Activated T-cell treated with anti-CD3 and anti-CD28 coated beads, Interleukin-2, amount 50 U/mL, for 24 hours (primary cell): Measurements from ENCODE around the gene ARMC3.
A peak's percentile ranks its signal among the peaks of the same experiment; 100 is the strongest.

Source experiments
- DNase-seq: peaks from one replicate; pipeline ENCODE4 v3.0.0-alpha.2; 2020
- H3K27ac Mint-ChIP-seq: 2 replicates; pipeline ENCODE4 v1.8.0; 2020; ENCODE audit warnings: mild to moderate bottlenecking, mixed read lengths
- H3K27me3 Mint-ChIP-seq: 2 replicates; pipeline ENCODE4 v1.8.0; 2020; ENCODE audit warnings: mixed read lengths
- H3K36me3 Mint-ChIP-seq: 2 replicates; pipeline ENCODE4 v1.8.0; 2020; ENCODE audit warnings: low read depth, mixed read lengths
- H3K4me1 Mint-ChIP-seq: 2 replicates; pipeline ENCODE4 v1.8.0; 2020; ENCODE audit warnings: low read depth, mixed read lengths
- H3K4me3 Mint-ChIP-seq: 2 replicates; pipeline ENCODE4 v1.8.0; 2020; ENCODE audit warnings: mild to moderate bottlenecking, moderate library complexity, mixed read lengths
- H3K9me3 Mint-ChIP-seq: 2 replicates; pipeline ENCODE4 v1.8.0; 2020; ENCODE audit warnings: mixed read lengths

ARMC3 gene

DNA sequence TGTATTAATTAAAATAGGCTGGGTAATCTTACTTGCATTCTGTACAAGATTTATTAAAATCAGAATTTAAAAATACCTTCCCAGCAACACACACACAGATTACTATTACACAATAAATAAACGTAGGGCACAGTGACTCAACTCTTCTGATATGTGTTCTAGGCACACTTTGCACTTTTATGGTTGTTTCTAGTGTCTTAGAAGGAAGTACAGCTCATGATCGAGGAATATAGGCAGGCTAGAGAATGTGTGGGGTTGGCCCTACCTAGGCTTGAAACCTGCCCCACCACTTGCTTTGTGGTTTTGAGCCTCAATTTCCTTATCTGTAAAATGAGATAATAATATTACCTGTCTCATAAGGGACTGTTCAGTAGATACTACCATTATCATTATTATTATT is 30.5 kb downstream of the ARMC3 start:
- Mint-ChIP-seq H3K36me3 (no peaks in the 10 kb centered on the region), H3K4me1 (no peaks in the 10 kb centered on the region)

DNA sequence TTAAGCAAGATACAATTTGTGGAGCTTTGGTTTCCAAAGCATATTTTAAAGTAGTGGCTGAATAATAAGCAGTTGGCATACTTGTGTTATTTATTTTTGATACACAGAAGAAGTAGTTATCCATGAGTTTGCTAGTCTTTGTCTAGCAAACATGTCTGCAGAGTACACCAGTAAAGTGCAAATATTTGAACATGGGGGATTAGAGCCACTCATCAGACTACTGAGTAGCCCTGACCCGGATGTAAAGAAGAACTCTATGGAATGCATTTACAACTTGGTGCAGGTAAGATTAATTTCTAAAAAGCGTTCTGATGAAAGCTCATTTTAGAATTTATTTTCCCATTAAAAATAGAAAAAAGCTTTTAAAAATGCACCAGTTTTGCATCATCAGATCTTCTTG is 31.4 kb downstream of the ARMC3 start:
- H3K4me3 Mint-ChIP-seq = no peak overlapping the region
- no peaks in the 10 kb centered on the region for H3K36me3 Mint-ChIP-seq
- no peaks in the 10 kb centered on the region for H3K27me3 Mint-ChIP-seq
- H3K4me1 Mint-ChIP-seq = no peaks in the 10 kb centered on the region
- no peak overlapping the region for H3K27ac Mint-ChIP-seq
- no peak for DNase-seq
- H3K9me3 Mint-ChIP-seq = no peaks in the 10 kb centered on the region

More for the DNA sequence above, 30.5 kb downstream of the ARMC3 start:
- no peak overlapping the region for H3K4me3 Mint-ChIP-seq
- DNase-seq = no peak
- no peaks in the 10 kb centered on the region for H3K27me3 Mint-ChIP-seq
- H3K27ac Mint-ChIP-seq = no peak overlapping the region
- H3K9me3 Mint-ChIP-seq = no peaks in the 10 kb centered on the region

DNA sequence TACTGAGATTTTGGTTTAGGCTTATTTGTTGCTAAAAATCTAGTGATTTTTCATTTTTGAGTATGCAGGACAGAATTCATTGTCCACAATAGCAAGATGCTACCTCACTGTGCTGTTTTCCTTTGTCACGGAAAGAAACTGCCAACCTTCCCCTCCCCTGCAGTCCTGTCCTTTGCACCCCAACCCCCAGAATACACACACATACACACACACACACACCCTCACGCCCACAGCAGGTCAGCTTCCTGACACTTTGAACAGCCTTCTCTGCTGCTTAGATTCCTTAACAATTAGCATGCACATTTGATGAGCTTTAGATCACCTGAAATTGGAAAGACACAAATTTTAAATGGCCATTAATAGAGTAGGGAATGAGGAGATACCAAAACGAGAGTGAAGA is 32.1 kb downstream of the ARMC3 start:
- no peaks in the 10 kb centered on the region for H3K36me3 Mint-ChIP-seq

DNA sequence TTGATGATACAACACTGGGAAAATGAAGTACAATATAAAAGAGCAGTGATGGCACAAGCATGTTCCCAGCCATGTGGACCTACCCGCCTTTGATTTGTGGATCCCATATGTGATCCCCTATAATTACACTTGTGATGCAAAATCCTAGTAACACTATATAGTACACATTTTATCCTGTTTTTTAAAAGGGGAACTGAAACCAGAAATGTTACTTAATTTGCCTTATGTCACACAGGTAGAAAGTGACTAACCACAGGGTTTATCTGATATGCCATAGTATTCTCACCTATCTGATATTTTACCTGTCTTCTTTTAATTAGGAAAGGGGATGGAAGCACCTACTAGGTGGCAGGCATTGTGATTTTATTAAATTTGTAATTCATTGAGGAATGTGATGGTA is 35.0 kb downstream of the ARMC3 start:
- Mint-ChIP-seq H3K4me1 (no peaks in the 10 kb centered on the region), H3K4me3 (no peak overlapping the region), H3K36me3 (no peaks in the 10 kb centered on the region), H3K9me3 (no peaks in the 10 kb centered on the region), H3K27me3 (no peaks in the 10 kb centered on the region), H3K27ac (no peak overlapping the region)
- DNase-seq = no peak

More for the DNA sequence above, 32.1 kb downstream of the ARMC3 start:
- Mint-ChIP-seq H3K27me3 (no peaks in the 10 kb centered on the region), H3K4me1 (no peaks in the 10 kb centered on the region), H3K27ac (no peak overlapping the region), H3K9me3 (no peaks in the 10 kb centered on the region), H3K4me3 (no peak overlapping the region)
- DNase-seq = no peak

DNA sequence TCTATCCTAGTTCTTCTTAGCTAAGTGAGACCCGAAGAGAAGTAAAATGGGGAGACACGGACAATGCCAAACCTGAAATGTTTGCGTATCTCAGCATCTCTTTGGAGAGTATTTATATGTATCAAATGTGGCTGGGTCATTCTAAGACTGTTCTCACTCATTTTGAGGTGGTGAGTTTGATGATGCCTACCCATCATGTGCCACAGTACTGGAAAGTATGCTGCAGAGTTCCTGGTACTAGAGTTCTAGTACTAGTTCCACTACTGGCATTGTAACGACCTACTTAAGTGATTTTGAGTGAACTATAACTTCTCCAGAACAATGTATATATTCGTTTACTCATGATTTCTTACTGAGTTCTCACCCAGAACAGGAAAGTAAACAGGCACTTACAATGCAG is 41.9 kb downstream of the ARMC3 start:
- Mint-ChIP-seq H3K36me3 (no peaks in the 10 kb centered on the region), H3K4me3 (no peak overlapping the region), H3K9me3 (no peaks in the 10 kb centered on the region), H3K27me3 (no peaks in the 10 kb centered on the region), H3K4me1 (no peaks in the 10 kb centered on the region), H3K27ac (no peak overlapping the region)
- DNase-seq = no peak

DNA sequence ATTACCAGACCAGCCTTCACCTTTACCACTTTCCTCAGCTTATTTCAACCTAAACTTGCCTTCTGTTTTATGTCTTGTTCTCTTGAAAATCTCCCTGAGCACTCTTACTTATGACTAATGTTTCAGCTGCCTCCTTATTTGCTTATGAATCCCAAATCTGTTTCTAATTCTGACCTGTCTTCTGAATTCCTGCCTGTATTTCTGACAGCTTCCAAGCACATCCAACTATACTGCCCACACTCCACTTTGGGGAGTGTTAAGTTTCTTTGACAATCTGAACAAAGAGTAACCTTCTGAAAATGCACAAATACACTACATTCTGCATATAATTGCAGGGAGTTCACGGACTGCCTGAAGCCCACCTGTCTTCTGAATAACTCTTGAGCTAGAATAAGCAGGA is 48.7 kb downstream of the ARMC3 start:
- no peak for DNase-seq
- Mint-ChIP-seq H3K4me3 (no peak overlapping the region), H3K27me3 (no peaks in the 10 kb centered on the region), H3K36me3 (no peaks in the 10 kb centered on the region), H3K27ac (no peak overlapping the region), H3K4me1 (no peaks in the 10 kb centered on the region), H3K9me3 (no peaks in the 10 kb centered on the region)

DNA sequence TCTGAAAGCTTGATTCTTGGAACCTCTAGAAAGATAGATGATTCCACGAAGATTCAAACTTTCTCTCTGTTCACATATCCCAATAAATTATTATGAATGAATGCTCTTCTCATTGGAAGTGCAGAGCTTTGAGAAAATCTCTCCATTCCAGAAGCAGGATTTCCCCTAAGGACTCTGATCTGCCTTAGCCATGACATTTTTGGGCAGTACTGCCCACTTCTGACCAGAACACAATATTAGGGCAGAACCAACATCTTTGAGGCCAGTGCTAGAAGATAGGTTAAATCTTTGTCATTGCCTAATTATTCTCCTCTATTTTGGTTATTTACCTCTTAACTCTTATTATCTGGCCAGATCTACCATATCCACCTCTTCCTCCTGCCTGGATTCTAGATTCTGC is 49.9 kb downstream of the ARMC3 start:
- H3K9me3 Mint-ChIP-seq = no peaks in the 10 kb centered on the region
- H3K4me1 Mint-ChIP-seq = no peaks in the 10 kb centered on the region
- H3K4me3 Mint-ChIP-seq = no peak overlapping the region
- no peaks in the 10 kb centered on the region for H3K36me3 Mint-ChIP-seq
- H3K27me3 Mint-ChIP-seq = no peaks in the 10 kb centered on the region
- DNase-seq = no peak
- H3K27ac Mint-ChIP-seq = no peak overlapping the region

DNA sequence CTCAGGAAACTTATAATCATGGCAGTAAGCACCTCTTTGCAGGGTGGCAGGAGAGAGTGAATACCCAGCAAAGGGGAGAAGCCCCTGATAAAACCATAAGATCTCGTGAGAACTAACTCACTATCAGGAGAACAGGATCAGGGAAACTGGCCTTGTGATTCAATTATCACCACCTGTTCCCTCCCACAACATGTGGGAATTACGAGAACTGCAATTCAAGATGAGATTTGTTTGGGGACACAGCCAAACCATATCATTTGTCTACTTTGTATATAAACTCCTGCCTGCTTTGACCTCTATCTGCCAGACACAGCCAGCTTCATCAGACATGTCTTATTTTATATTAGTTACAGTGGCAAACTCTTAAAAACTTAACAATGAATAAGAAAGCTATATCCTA is 50.4 kb downstream of the ARMC3 start:
- H3K9me3 Mint-ChIP-seq = no peaks in the 10 kb centered on the region
- H3K27ac Mint-ChIP-seq = no peak overlapping the region
- no peaks in the 10 kb centered on the region for H3K4me1 Mint-ChIP-seq
- H3K27me3 Mint-ChIP-seq = no peaks in the 10 kb centered on the region
- DNase-seq = no peak
- H3K36me3 Mint-ChIP-seq = no peaks in the 10 kb centered on the region
- no peak overlapping the region for H3K4me3 Mint-ChIP-seq

DNA sequence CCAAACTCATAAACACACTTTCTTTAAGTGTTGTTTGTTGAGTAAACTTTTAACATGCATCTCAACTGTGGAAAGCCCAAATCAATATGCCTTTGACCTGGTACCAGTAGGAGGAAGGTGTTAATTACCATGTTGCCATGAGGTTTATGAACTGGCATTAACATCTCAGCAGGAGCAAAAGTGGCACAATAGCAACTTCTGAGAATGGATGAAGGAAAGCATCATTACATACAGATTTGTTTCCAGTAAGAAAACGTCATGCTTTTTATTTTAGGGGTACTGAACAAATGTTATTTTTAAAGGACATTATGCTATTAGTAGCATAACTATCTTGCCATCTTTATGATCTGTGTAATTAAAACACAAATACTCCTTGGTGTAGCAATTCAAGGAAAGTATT is 51.1 kb downstream of the ARMC3 start:
- no peak for DNase-seq
- Mint-ChIP-seq H3K4me1 (peaks cover 2% of the 10 kb centered on the region), H3K27me3 (no peaks in the 10 kb centered on the region), H3K4me3 (no peak overlapping the region), H3K36me3 (no peaks in the 10 kb centered on the region), H3K27ac (no peak overlapping the region), H3K9me3 (no peaks in the 10 kb centered on the region)

DNA sequence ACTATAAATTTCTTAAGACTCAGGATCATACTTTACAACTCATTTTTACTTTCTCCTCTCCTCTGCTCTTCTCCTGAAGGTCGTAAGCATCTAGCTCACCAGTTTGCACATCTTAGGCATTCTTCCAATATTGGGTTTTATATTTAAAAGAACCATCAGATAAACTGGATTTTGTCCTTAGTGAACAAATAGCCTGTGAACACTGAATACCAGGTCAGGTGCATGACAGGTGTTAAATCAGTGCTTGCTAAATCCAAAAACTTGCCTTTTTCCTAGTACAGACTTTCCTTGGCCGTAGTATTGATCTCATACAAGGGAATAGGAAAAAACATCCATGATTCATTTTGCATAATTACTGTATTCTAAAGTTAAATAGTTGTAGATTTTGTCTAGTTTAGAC is 53.0 kb downstream of the ARMC3 start:
- no peak overlapping the region for H3K4me3 Mint-ChIP-seq

DNA sequence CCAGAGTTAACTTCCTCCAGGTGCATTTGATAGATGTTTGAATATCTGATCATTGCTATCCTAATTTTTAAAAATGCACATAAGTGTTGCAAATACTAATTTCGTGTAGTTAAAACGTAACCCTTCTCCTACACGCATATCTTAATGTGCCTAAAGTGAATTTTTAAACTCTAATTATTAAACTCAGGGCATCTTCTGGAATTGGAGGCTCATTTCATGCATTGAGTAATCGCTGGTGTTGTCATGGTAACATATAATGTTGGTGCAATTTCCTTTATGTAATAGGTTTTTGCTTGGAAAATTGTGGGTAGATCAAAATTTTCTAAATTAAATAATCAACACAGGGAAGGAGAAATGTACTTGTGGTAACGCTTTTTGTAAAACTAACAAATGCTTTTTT is 56.2 kb downstream of the ARMC3 start:
- Mint-ChIP-seq H3K4me3 (no peak overlapping the region), H3K27ac (no peak overlapping the region)
- DNase-seq = no peak

More for the DNA sequence above, 53.0 kb downstream of the ARMC3 start:
- DNase-seq = no peak
- H3K36me3 Mint-ChIP-seq = no peaks in the 10 kb centered on the region
- H3K9me3 Mint-ChIP-seq = no peaks in the 10 kb centered on the region
- H3K27ac Mint-ChIP-seq = no peak overlapping the region
- H3K27me3 Mint-ChIP-seq = no peaks in the 10 kb centered on the region
- H3K4me1 Mint-ChIP-seq = peaks cover 4% of the 10 kb centered on the region

DNA sequence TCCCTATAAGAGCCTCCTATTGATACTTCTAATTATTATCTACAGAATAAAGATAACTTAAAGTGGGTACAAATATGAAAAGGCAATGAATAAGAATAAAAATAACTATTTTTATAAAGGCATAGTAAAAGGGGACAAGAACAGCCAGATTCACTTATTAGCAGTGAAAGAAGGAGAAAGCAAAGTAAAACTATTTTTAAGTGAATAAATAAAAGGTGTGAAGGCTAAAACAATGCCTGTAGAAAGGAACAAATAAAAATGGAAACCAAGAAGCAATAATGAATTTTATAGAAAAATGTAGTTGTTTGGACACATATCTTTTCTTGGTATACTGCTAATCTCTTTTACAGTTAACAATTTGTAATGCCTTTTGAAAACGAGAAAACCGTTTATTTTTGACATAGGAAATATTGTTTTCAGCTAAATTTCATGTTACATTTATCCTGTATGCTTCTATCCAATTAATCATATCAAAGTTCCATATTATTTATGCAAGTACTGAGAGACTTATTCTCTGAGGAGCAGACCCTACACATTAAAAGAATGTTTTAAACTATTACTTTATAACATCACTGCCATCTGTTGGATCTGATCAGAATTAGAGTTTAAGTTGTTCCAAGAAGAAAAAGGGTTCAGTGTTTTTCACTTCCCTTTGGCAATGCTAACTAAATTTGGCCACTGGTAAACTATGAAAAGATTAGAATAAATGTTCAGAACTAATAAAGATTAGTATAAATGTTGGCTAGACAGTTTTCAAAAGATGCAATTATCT is 59.1 kb downstream of the ARMC3 start:
- Mint-ChIP-seq H3K36me3 (no peaks in the 10 kb centered on the region), H3K4me1 (peaks cover 20% of the 10 kb centered on the region), H3K27me3 (no peaks in the 10 kb centered on the region), H3K9me3 (no peaks in the 10 kb centered on the region), H3K4me3 (no peak overlapping the region), H3K27ac (no peak overlapping the region)
- DNase-seq = no peak

More for the DNA sequence above, 56.2 kb downstream of the ARMC3 start:
- Mint-ChIP-seq H3K36me3 (no peaks in the 10 kb centered on the region), H3K27me3 (no peaks in the 10 kb centered on the region), H3K9me3 (no peaks in the 10 kb centered on the region), H3K4me1 (peaks cover 12% of the 10 kb centered on the region)

DNA sequence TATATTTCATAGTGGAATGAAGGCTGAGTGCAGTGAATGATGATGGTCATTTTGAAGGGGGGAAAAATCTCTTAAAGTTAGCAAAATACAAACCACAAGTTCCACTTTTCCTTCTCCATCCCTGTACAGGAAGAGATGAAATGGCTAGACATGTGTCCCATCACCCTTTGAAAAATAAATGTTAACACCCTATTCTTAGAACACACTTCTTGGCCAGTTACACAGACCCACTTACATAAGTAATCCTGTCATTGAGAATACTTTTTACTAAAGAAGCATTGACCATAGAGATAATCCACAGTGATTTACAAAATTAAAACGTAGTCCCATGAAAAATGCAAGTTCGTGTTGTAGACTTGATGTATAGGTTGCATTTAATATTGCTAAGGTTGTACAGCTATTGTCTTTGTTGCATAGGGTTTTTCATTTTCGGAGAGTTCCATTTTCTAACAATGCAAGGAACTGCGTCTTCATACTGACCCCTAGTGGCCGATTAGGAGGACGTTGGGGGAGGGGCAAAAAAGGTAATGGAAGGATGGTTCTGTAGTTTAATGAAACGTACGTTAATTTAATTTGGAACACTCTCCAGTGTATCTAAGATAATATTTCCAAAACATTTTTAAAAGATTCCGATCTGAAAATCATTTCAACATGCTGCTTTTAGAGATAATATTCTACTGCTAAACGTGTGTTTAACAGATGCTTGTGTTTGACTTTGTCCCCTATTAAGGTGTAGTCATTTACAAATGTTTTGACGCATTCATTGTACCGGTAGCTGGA is 60.9 kb downstream of the ARMC3 start:
- Mint-ChIP-seq H3K4me3 (no peak overlapping the region), H3K36me3 (no peaks in the 10 kb centered on the region), H3K27me3 (no peaks in the 10 kb centered on the region), H3K4me1 (peaks cover 25% of the 10 kb centered on the region), H3K9me3 (no peaks in the 10 kb centered on the region), H3K27ac (no peak overlapping the region)
- peak; percentile 61 for DNase-seq

DNA sequence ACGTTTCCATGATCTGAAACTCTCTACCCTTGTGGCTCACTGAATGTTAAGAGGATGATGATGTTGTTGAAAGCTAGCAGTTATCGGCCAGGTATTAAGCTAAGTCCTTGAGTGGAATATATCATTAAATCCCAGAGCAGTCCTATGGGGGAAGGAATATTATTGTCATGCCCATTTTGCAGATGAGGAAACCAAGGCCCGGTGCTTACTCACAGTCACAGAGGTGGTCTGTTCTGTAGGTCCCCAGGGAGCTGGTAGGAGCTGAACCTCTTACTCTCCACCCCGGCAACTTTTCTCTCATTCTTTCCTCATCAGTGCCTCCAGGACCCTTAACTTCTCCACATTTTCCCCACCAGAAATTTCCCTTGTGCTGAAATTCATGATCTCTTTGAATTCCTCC is 62.6 kb downstream of the ARMC3 start:
- no peak for DNase-seq
- Mint-ChIP-seq H3K9me3 (no peaks in the 10 kb centered on the region), H3K27ac (no peak overlapping the region), H3K4me3 (no peak overlapping the region), H3K4me1 (peaks cover 21% of the 10 kb centered on the region), H3K36me3 (no peaks in the 10 kb centered on the region), H3K27me3 (peaks cover 3% of the 10 kb centered on the region)

DNA sequence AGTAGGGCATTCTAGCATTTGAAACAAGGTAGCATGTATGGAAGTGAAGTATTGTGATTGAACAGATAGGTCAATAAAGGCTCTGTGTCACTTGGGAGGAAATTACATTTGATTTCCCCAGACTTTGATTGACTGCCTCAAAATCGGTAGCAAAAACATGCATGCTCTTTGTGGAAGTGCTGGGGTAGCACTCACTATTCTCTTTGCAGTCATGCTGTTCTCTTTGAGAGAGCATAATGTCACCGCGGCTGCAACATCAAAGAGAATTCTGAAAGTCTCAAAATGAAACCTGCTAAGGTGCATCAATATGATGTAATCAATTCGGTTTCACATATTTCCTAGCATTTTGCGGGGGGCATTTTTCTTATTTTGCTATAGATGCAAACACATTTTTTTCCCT is 64.2 kb downstream of the ARMC3 start:
- H3K4me3 Mint-ChIP-seq = no peak overlapping the region
- peaks cover 21% of the 10 kb centered on the region for H3K4me1 Mint-ChIP-seq
- no peak overlapping the region for H3K27ac Mint-ChIP-seq
- peaks cover 12% of the 10 kb centered on the region for H3K27me3 Mint-ChIP-seq
- no peaks in the 10 kb centered on the region for H3K9me3 Mint-ChIP-seq
- DNase-seq = no peak
- H3K36me3 Mint-ChIP-seq = no peaks in the 10 kb centered on the region
